Measurements from ENCODE around the gene PSPN.
"Not testable (repeated sequence)": the region's sequence is repeated elsewhere in the genome, so short reads cannot be mapped to it uniquely, and the experiment has no call there.

Gene PSPN

DNA sequence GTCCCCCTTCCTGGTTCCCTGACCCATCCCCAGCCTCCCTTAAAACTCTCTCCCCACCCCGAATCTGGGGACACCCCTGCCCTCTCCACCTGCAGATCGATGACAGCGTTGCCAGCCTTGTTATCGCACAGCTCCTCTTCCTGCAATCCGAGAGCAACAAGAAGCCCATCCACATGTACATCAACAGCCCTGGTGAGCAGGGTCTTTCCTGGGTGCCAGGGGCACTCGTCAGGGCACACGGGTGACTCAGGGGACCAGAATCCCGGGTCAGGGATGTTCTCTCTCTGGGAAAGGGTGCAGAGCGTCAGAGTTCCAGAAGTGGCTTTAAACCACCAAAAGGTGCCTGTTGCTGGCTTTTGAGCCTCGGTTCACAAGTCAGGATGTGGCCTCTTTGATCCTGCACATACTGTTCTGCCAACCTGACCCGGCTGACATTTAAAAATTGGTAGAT lies 13.4 kb downstream of the PSPN start:
- peaks cover 6% of the 10 kb centered on the region for H3K4me1 Mint-ChIP-seq (ENCODE audit: low read depth)
- peaks cover 28% of the 10 kb centered on the region for H3K36me3 Mint-ChIP-seq (ENCODE audit: low read depth)
- H3K27ac Mint-ChIP-seq = peak overlapping the region; percentile 99

DNA sequence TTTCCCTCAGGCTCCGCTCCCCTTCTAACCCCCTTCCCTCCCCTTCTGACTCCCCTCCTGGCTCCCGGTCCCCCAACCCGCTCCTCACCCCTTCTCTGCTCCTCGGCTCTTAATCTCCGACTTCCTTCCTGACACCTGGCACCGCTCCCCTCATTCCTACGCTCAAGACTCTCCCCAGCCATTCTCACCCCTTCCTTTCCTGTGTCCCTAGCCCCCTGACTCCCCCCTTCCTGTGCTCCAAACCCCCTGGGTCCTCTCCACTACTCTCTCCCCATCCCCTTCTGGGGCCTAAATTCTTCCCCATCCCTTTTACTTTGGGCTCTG lies 13.7 kb downstream of the PSPN start:
- H3K9me3 Mint-ChIP-seq = no peaks in the 10 kb centered on the region
- no peaks in the 10 kb centered on the region for H3K27me3 Mint-ChIP-seq (ENCODE audit: low read depth)
- peak overlapping the region; percentile 99 for H3K27ac Mint-ChIP-seq
- H3K4me1 Mint-ChIP-seq (ENCODE audit: low read depth) = peaks cover 6% of the 10 kb centered on the region
- peaks cover 26% of the 10 kb centered on the region for H3K36me3 Mint-ChIP-seq (ENCODE audit: low read depth)
- peak overlapping the region; percentile 99 for H3K4me3 Mint-ChIP-seq

More for the DNA sequence above, 13.4 kb downstream of the PSPN start:
- no peaks in the 10 kb centered on the region for H3K27me3 Mint-ChIP-seq (ENCODE audit: low read depth)
- H3K9me3 Mint-ChIP-seq = no peaks in the 10 kb centered on the region
- H3K4me3 Mint-ChIP-seq = peak overlapping the region; percentile 99

DNA sequence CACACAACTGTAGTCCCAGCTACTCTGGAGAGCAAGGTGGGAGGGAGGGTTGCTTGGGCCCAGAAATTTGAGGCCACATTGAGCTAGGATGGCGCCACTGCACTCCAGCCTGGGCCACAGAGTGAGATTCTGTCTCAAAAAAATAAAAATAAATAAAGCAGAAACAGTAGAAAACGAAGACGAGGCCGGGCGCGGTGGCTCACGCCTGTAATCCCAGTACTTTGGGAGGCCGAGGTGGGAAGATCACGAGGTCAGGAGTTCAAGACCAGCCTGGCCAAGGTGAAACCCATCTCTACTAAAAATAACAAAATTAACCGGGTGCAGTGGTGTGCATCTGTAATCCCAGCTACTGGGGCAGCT lies 14.9 kb downstream of the PSPN start:
- Mint-ChIP-seq H3K4me3 (peak overlapping the region; percentile 51), H3K27ac (peak overlapping the region; percentile 89), H3K36me3 (ENCODE audit: low read depth) (peaks cover 21% of the 10 kb centered on the region)
- H3K9me3 Mint-ChIP-seq; H3K27me3 Mint-ChIP-seq (ENCODE audit: low read depth); H3K4me1 Mint-ChIP-seq (ENCODE audit: low read depth): not testable (repeated sequence)

DNA sequence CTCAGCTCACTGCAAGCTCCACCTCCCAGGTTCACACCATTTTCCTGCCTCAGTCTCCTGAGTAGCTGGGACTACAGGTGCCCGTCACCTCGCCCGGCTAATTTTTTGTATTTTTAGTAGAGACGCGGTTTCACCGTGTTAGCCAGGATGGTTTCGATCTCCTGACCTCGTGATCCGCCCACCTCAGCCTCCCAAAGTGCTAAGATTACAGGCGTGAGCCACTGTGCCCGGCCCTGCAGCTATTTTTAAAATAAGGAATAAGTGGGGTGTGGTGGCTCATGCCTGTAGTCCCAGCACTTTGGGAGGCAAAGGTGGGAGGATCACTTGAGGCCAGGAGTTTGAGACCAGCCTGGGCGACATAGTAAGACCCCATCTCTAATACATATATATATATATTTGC lies 15.3 kb downstream of the PSPN start:
- H3K27me3 Mint-ChIP-seq (ENCODE audit: low read depth); H3K9me3 Mint-ChIP-seq; H3K4me3 Mint-ChIP-seq; H3K27ac Mint-ChIP-seq; H3K4me1 Mint-ChIP-seq (ENCODE audit: low read depth): not testable (repeated sequence)
- H3K36me3 Mint-ChIP-seq (ENCODE audit: low read depth) = peaks cover 20% of the 10 kb centered on the region

DNA sequence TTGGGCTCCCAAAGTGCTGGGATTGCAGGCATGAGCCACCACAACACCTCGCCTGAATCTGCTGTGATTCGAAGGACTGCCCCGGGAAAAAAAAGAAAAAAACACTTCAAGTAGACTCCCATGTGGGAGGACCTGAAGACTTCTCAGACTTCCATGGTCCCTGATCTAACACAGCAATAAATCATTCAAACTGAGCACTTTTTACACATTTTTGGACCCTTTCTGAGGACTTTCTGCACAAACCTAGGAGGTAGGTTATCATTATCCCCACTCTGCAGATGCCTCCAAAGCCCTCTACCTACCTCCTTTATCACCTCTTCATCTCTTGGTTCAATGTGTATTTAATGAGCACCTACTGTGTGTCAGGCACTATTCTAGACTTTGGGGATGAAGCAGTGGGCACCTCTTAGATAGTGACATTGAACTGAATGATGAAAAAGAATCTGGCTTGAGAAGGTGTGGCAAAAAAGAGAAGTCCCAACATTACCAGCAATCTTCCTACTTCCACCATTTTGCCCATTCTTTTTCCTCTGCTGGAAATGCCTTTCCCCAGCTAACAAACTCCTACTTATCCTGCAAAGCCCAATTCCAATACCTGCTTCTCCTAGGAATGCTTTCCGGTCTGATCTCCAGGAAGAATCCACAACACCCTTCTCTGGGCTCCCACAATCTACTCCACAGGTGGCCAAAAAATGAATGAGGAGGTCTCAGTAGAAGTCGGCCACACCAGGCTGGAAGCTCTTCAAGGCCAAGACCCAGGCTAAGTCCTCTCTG lies 16.0 kb downstream of the PSPN start:
- no peaks in the 10 kb centered on the region for H3K9me3 Mint-ChIP-seq
- peak overlapping the region; percentile 6 for H3K27ac Mint-ChIP-seq
- no peak overlapping the region for H3K4me3 Mint-ChIP-seq
- peaks cover 15% of the 10 kb centered on the region for H3K36me3 Mint-ChIP-seq (ENCODE audit: low read depth)
- no peaks in the 10 kb centered on the region for H3K27me3 Mint-ChIP-seq (ENCODE audit: low read depth)
- peaks cover 6% of the 10 kb centered on the region for H3K4me1 Mint-ChIP-seq (ENCODE audit: low read depth)

DNA sequence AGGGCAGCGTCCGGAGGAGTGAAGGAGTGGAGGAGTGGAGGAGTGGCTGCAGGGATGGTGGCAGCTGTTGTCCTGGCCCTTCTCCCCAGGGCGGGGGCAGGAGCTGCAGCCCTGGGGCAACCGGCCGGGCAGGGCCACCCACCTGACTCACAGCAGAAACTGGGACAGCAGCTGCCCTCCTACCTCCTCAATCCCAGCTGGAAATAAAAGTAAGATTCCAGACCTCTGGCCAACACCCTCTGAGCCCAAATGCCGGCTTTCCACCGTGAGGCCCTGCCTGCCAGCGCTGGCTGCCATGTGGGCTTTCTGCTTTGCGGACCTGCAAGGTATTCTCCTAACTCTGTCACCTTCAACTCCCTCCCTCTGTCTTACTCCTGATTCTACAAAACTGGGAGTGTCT lies 17.7 kb downstream of the PSPN start:
- H3K27ac Mint-ChIP-seq = no peak overlapping the region
- H3K9me3 Mint-ChIP-seq = no peaks in the 10 kb centered on the region
- no peak overlapping the region for H3K4me3 Mint-ChIP-seq
- no peaks in the 10 kb centered on the region for H3K27me3 Mint-ChIP-seq (ENCODE audit: low read depth)
- peaks cover 8% of the 10 kb centered on the region for H3K36me3 Mint-ChIP-seq (ENCODE audit: low read depth)
- H3K4me1 Mint-ChIP-seq (ENCODE audit: low read depth) = peaks cover 3% of the 10 kb centered on the region

DNA sequence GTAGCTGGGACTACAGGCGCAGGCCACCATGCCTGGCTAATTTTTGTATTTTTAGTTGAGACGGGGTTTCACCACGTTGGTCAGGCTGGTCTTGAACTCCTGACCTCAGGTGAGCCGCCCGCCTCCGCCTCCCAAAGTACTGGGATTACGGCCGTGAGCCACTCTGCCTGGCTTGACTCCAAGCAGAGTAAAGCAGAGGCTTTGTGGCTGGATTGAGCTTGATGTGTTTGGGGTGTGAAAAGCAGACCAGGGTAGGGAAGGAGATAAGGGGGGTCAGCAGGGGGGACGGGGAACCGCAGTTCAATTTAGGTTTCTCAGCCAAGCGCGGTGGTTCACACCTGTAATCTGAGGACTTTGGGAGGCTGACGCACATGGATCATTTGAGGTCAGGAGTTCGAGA lies 18.6 kb downstream of the PSPN start:
- no peaks in the 10 kb centered on the region for H3K27me3 Mint-ChIP-seq (ENCODE audit: low read depth)
- H3K4me3 Mint-ChIP-seq = no peak overlapping the region
- H3K36me3 Mint-ChIP-seq (ENCODE audit: low read depth) = peaks cover 6% of the 10 kb centered on the region
- no peaks in the 10 kb centered on the region for H3K4me1 Mint-ChIP-seq (ENCODE audit: low read depth)
- no peak overlapping the region for H3K27ac Mint-ChIP-seq
- H3K9me3 Mint-ChIP-seq = no peaks in the 10 kb centered on the region

DNA sequence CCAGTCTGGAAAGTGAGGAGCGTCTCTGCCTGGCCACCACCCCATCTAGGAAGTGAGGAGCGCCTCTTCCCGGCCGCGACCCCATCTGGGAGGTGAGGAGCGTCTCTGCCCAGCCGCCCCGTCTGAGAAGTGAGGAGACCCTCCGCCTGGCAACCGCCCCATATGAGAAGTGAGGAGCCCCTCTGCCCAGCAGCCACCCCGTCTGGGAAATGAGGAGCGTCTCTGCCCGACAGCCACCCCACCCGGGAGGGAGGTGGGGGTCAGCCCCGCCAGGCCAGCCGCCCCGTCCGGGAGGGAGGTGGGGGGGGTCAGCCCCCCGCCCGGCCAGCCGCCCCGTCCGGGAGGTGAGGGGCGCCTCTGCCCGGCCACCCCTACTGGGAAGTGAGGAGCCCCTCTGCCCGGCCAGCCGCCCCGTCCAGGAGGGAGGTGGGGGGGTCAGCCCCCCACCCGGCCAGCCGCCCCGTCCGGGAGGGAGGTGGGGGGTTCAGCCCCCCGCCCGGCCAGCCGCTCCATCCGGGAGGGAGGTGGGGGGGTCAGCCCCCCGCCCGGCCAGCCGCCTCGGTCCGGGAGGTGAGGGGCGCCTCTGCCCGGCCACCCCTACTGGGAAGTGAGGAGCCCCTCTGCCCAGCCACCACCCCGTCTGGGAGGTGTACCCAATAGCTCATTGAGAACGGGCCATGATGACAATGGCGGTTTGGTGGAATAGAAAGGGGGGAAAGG lies 20.3 kb downstream of the PSPN start:
- H3K27ac Mint-ChIP-seq; H3K4me3 Mint-ChIP-seq; H3K9me3 Mint-ChIP-seq; H3K4me1 Mint-ChIP-seq (ENCODE audit: low read depth); H3K36me3 Mint-ChIP-seq (ENCODE audit: low read depth); H3K27me3 Mint-ChIP-seq (ENCODE audit: low read depth): not testable (repeated sequence)

DNA sequence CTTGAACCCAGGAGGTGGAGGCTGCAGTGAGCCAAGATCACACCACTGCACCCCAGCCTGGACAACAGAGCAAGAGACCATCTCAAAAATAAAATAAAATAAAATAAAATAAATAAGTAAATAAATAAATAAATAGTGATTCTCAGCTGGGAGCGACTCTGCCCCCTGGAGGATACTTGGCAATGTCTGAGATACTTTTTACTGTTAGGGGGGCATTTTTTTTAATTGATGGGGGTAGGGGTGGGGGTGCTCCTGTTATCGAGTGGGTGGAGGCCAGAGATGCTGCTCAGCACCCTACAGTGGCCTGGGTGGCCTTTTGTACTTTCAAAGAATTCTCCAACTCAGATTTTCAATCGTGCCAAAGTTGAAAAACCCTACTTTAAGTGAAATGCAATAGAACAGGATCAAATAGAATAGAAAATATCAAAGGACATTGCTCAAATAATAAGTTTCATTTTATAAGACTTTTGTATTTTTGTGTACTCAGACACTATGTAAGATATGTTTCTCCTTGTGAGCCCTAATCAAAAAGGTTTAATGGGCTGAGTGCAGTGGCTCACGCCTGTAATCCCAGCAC lies 21.5 kb downstream of the PSPN start:
- Mint-ChIP-seq H3K4me3 (no peak overlapping the region), H3K9me3 (no peaks in the 10 kb centered on the region), H3K4me1 (ENCODE audit: low read depth) (no peaks in the 10 kb centered on the region), H3K27me3 (ENCODE audit: low read depth) (no peaks in the 10 kb centered on the region), H3K36me3 (ENCODE audit: low read depth) (peaks cover 3% of the 10 kb centered on the region), H3K27ac (no peak overlapping the region)

DNA sequence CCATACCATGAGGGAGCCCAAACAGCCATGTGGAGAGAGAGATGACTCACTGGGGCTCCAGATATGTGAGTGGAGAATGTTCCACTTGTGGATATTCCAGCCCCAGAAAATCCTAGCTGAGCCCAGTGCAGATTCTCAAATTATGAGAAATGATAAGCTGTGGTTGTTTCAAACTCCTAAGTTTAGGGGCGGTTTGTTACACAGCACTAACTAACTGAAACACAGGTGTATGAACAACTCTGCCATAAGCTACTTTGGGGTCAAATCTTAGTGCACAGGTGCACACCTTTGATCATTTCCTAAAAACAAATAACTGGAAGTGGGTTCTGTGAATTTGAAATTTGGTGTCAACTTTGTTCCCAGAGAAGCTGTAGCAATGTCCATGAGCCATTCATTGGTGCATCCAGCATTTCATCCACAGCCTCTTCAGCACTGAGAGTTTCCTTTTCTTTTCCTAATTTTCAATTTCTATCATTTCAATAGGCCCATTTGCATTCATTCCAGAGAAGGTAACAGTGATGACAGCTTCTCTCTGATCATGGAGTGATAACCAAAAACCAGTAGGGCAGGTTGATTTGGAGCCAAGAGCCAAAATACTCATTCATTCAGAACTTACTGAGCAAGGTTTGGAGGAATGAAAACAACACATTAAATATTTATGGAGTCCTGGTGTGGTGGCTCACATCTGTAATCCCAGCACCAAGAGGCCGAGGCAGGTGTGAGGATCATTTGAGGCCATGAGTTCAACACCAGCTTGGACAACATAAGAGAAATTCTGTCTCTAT lies 23.2 kb downstream of the PSPN start:
- H3K27ac Mint-ChIP-seq = no peak overlapping the region
- peaks cover 3% of the 10 kb centered on the region for H3K36me3 Mint-ChIP-seq (ENCODE audit: low read depth)
- H3K9me3 Mint-ChIP-seq = no peaks in the 10 kb centered on the region
- no peak overlapping the region for H3K4me3 Mint-ChIP-seq
- H3K27me3 Mint-ChIP-seq (ENCODE audit: low read depth) = no peaks in the 10 kb centered on the region
- no peaks in the 10 kb centered on the region for H3K4me1 Mint-ChIP-seq (ENCODE audit: low read depth)

DNA sequence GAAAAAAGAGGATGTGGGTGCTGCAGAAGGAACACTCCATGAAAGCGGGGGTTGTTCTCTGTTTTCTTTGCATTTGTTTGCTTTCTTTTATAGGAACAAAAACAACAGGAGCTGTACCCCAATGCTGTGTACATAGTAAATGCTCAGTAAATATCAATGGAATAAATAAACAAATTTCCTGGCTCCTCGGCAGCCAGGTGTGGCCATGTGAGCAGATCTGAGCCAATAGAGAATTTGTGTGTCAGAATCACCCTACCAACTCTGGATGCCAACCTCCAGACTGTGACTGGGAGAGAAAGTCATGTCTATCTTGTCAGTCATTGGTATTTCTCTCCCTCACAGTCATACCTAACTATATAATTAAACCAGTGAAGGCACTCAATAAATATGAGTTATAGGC lies 25.0 kb downstream of the PSPN start:
- Mint-ChIP-seq H3K9me3 (no peaks in the 10 kb centered on the region), H3K36me3 (ENCODE audit: low read depth) (peaks cover 3% of the 10 kb centered on the region), H3K4me3 (no peak overlapping the region), H3K4me1 (ENCODE audit: low read depth) (no peaks in the 10 kb centered on the region), H3K27me3 (ENCODE audit: low read depth) (no peaks in the 10 kb centered on the region), H3K27ac (no peak overlapping the region)

DNA sequence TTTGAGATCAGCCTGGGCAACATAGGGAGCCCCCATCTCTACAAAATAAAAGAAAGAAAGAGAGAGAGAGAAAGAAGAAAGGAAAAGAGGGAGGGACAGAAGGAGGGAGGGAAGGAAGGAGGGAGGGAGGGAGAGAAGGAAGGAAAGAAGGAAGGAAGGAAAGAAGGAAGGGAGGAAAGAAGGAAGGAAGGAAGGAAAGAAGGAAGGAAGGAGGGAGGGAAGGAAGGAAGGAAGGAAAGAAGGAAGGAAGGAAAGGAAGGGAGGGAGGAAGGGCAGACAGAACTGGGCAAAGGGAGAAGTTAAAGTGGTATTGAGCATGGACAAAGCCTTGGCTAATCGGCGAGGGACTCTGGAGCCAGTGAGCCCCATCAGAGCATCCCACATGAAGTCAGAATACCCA lies 26.5 kb downstream of the PSPN start:
- not testable (repeated sequence) for H3K9me3 Mint-ChIP-seq; H3K4me1 Mint-ChIP-seq (ENCODE audit: low read depth); H3K36me3 Mint-ChIP-seq (ENCODE audit: low read depth); H3K4me3 Mint-ChIP-seq; H3K27ac Mint-ChIP-seq; H3K27me3 Mint-ChIP-seq (ENCODE audit: low read depth)

DNA sequence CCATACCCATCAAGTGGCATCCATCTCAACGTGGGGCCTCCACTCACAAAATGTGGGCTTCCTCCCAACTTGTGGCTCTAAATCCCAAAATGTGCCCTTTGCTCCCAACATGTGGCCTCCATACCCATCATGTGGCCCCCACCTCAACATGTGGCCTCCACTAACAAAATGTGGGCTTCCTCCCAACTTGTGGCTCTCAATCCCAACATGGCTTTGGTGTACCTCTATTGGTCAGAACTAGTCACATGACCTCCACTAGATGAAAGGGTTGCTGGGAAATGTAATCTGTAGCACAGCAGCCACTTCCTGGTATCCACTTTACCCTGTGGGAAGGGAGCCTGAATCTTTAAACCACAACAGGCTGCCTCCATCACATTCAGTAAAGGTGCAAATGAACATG lies 32.3 kb downstream of the PSPN start:
- Mint-ChIP-seq H3K27me3 (ENCODE audit: low read depth) (no peaks in the 10 kb centered on the region), H3K4me3 (no peak overlapping the region), H3K36me3 (ENCODE audit: low read depth) (no peaks in the 10 kb centered on the region), H3K9me3 (peaks cover 3% of the 10 kb centered on the region), H3K27ac (no peak overlapping the region), H3K4me1 (ENCODE audit: low read depth) (no peaks in the 10 kb centered on the region)

DNA sequence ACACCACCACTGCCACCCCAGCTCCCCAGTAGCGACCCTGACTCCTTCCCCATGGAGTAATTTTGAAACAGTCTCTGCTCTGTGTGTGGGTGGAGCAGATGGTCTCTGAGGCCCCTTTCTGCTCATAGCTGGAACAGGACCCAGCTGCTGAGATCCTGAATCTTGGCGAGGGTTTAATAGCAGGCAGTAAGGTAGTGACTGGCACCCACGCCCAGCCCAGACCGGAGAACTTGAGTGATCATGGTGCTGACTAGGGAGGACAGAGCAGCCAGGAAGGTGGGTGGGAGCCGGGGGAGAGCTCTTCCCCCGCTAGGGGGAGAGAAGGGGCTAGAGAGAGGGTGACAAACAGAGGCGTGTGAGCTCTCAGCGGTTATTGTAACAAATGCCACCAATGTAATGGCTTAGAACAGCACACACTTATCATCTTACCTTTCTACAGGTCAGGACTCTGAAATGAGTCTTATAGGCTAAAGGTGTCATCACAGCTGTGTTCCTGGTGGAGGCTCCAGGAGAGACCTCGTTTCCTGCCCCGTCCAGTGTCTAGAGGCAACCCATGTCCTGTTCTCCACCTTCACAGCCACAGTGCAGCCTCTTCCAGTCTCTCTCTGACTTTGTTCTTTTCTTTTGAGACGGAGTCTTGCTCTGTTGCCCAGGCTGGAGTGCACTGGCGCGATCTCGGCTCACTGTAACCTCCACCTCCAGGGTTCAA lies 35.1 kb downstream of the PSPN start:
- Mint-ChIP-seq H3K4me3 (no peak overlapping the region), H3K9me3 (peaks cover 3% of the 10 kb centered on the region), H3K36me3 (ENCODE audit: low read depth) (no peaks in the 10 kb centered on the region), H3K4me1 (ENCODE audit: low read depth) (no peaks in the 10 kb centered on the region), H3K27me3 (ENCODE audit: low read depth) (no peaks in the 10 kb centered on the region), H3K27ac (no peak overlapping the region)

Measured in T-helper 1 cell treated with Interleukin-12 subunit alpha and Interleukin-12 subunit beta and Interleukin-4 antibody, amounts not matched to agents 30 μg/mL and 1 μg/mL, for 36 hours (primary cell).